H9 (cell line): ENCODE measurements around the gene WDR75. TPM values are rescaled to one million over a fixed set of nuclear protein-coding genes. Genes with fewer than 3 reads are reported as not detected.

Source experiments
- DNase-seq: peaks from one replicate; pipeline ENCODE4 v3.0.0-alpha.2; 2017
- H2AFZ ChIP-seq: one replicate; pipeline ENCODE4 v1.6.1; 2013; ENCODE audit warnings: mild to moderate bottlenecking, low read length, control low read depth, moderate library complexity
- H2AK5ac ChIP-seq: 2 replicates; pipeline ENCODE4 v1.6.1; 2013; ENCODE audit warnings: low read length, control low read depth, mixed read lengths; ENCODE audit not compliant: insufficient read length
- H2BK120ac ChIP-seq: one replicate; pipeline ENCODE4 v1.6.1; 2013; ENCODE audit warnings: low read depth, mild to moderate bottlenecking, low read length, control low read depth, inconsistent platforms; ENCODE audit not compliant: poor library complexity, severe bottlenecking
- H2BK12ac ChIP-seq: 2 replicates; pipeline ENCODE4 v1.6.1; 2013; ENCODE audit warnings: low read length, control low read depth, mixed read lengths, low read depth; ENCODE audit not compliant: insufficient read length
- H2BK15ac ChIP-seq: 2 replicates; pipeline ENCODE4 v1.6.1; 2013; ENCODE audit warnings: low read depth, low read length, control low read depth
- H2BK20ac ChIP-seq: one replicate; pipeline ENCODE4 v1.6.1; 2013; ENCODE audit warnings: low read depth, mild to moderate bottlenecking, low read length, control low read depth, inconsistent platforms; ENCODE audit not compliant: poor library complexity, severe bottlenecking
- H2BK5ac ChIP-seq: 2 replicates; pipeline ENCODE4 v1.6.1; 2013; ENCODE audit warnings: low read length, control low read depth, mixed read lengths; ENCODE audit not compliant: insufficient read length
- H3K14ac ChIP-seq: 2 replicates; pipeline ENCODE4 v1.6.1; 2013; ENCODE audit warnings: low read length, control low read depth; ENCODE audit not compliant: insufficient read depth
- H3K18ac ChIP-seq: 2 replicates; pipeline ENCODE4 v1.6.1; 2013; ENCODE audit warnings: low read depth, mild to moderate bottlenecking, mixed read lengths, low read length, control low read depth; ENCODE audit not compliant: insufficient read length
- H3K23ac ChIP-seq: 2 replicates; pipeline ENCODE4 v1.6.1; 2013; ENCODE audit warnings: low read length, control low read depth, mixed read lengths, low read depth; ENCODE audit not compliant: insufficient read length
- H3K23me2 ChIP-seq: 2 replicates; pipeline ENCODE4 v1.6.1; 2013; ENCODE audit warnings: low read depth, mild to moderate bottlenecking, mixed read lengths, low read length, control low read depth; ENCODE audit not compliant: insufficient read length, poor library complexity, severe bottlenecking
- H3K27ac ChIP-seq: 2 replicates; pipeline ENCODE4 v1.5.1; 2013; ENCODE audit warnings: low read length, control low read depth, mixed read lengths, low read depth; ENCODE audit not compliant: insufficient read length
- H3K27me3 ChIP-seq: 2 replicates; pipeline ENCODE4 v1.6.1; 2013; ENCODE audit warnings: low read length, control low read depth, inconsistent platforms; ENCODE audit not compliant: insufficient read depth
- H3K4ac ChIP-seq: 2 replicates; pipeline ENCODE4 v1.6.1; 2013; ENCODE audit warnings: low read depth, mild to moderate bottlenecking, control low read depth, inconsistent platforms, low read length, moderate library complexity
- H3K4me1 ChIP-seq: 2 replicates; pipeline ENCODE4 v1.6.1; 2013; ENCODE audit warnings: low read length, control low read depth, inconsistent platforms; ENCODE audit not compliant: insufficient read depth
- H3K4me2 ChIP-seq: 2 replicates; pipeline ENCODE4 v1.6.1; 2013; ENCODE audit warnings: low read length, control low read depth, mixed read lengths; ENCODE audit not compliant: insufficient read length, insufficient read depth
- H3K56ac ChIP-seq: 2 replicates; pipeline ENCODE4 v1.6.1; 2013; ENCODE audit warnings: low read depth, mild to moderate bottlenecking, mixed read lengths, low read length, control low read depth; ENCODE audit not compliant: insufficient read length
- H3K79me1 ChIP-seq: 2 replicates; pipeline ENCODE4 v1.6.1; 2013; ENCODE audit warnings: low read depth, mild to moderate bottlenecking, moderate library complexity, low read length, control low read depth, inconsistent platforms; ENCODE audit not compliant: insufficient read depth, poor library complexity, severe bottlenecking
- H3K79me2 ChIP-seq: 2 replicates; pipeline ENCODE4 v1.6.1; 2013; ENCODE audit warnings: low read length, control low read depth, inconsistent platforms; ENCODE audit not compliant: insufficient read depth
- H3K9ac ChIP-seq: 2 replicates; pipeline ENCODE4 v1.6.1; 2013; ENCODE audit warnings: low read length, control low read depth, mixed read lengths; ENCODE audit not compliant: insufficient read length; ENCODE audit errors: extremely low read depth
- H3K9me3 ChIP-seq: one replicate; pipeline ENCODE4 v1.6.1; 2013; ENCODE audit warnings: low read depth, low read length, inconsistent platforms; ENCODE audit not compliant: control insufficient read depth
- H3T11ph ChIP-seq: one replicate; pipeline ENCODE4 v1.6.1; 2013; ENCODE audit warnings: mild to moderate bottlenecking, low read length, control low read depth, inconsistent platforms
- H4K20me1 ChIP-seq: one replicate; pipeline ENCODE4 v1.6.1; 2013; ENCODE audit not compliant: control insufficient read depth, insufficient read length, insufficient read depth
- H4K5ac ChIP-seq: 2 replicates; pipeline ENCODE4 v1.6.1; 2013; ENCODE audit warnings: low read depth, mild to moderate bottlenecking, mixed read lengths, low read length, control low read depth; ENCODE audit not compliant: insufficient read length
- H4K8ac ChIP-seq: replicated peaks from 2 replicates; pipeline ENCODE4 v1.6.1; 2013; ENCODE audit warnings: low read length, control low read depth, mixed read lengths, low read depth; ENCODE audit not compliant: insufficient read length
- H4K91ac ChIP-seq: 2 replicates; pipeline ENCODE4 v1.6.1; 2013; ENCODE audit warnings: low read depth, mild to moderate bottlenecking, moderate library complexity, mixed read lengths, low read length, control low read depth; ENCODE audit not compliant: insufficient read length
- H3K27ac Mint-ChIP-seq, 3 experiments: 2 replicates in 2 of 3; 3 replicates in 1 of 3; pipeline ENCODE4 v1.8.0; 2020 to 2021; ENCODE audit warnings: mixed read lengths in 3 of 3, mild to moderate bottlenecking in 1 of 3, moderate library complexity in 1 of 3
- H3K27me3 Mint-ChIP-seq: 2 replicates; pipeline ENCODE4 v1.8.0; 2021; ENCODE audit warnings: low read depth, mild to moderate bottlenecking, moderate library complexity, mixed read lengths
- H3K36me3 Mint-ChIP-seq, 3 experiments: 2 replicates in 2 of 3; 3 replicates in 1 of 3; pipeline ENCODE4 v1.8.0; 2020 to 2021; ENCODE audit warnings: low read depth in 3 of 3, mixed read lengths in 3 of 3; ENCODE audit not compliant: insufficient read depth in 1 of 3
- H3K4me1 Mint-ChIP-seq, 2 experiments: 2 replicates each; pipeline ENCODE4 v1.8.0; 2020; ENCODE audit warnings: mixed read lengths in 2 of 2
- H3K4me3 Mint-ChIP-seq, 2 experiments: 2 replicates in 1 of 2; 3 replicates in 1 of 2; pipeline ENCODE4 v1.8.0; 2020 to 2021; ENCODE audit warnings: mild to moderate bottlenecking in 2 of 2, mixed read lengths in 2 of 2, moderate library complexity in 1 of 2
- H3K9me3 Mint-ChIP-seq, 2 experiments: 2 replicates in 1 of 2; 3 replicates in 1 of 2; pipeline ENCODE4 v1.8.0; 2020; ENCODE audit warnings: mild to moderate bottlenecking in 2 of 2, mixed read lengths in 2 of 2, moderate library complexity in 1 of 2
- WGBS: extraction: QIAGEN DNeasy Blood & Tissue Kit; methylation state at CpG from one replicate; pipeline ENCODE4 v1.1.7; 2013; ENCODE audit warnings: missing lambda C conversion rate, low lambda C conversion rate, mixed read lengths; ENCODE audit not compliant: insufficient read length; ENCODE audit errors: extremely low coverage; 5-methylcytosine and 5-hydroxymethylcytosine counted together
- total RNA-seq: library from RNA; stranded (reverse); gene quantifications from 2 replicates; pipeline ENCODE4 v1.2.1, GENCODE V29; 2021
- TF ChIP-seq, protein P1 (sequence below): fragments of 200-600 bp; sonication (generic); conservative IDR thresholded peaks from 3 replicates; pipeline ENCODE4 v1.8.0; 2021; ENCODE audit warnings: antibody characterized with exemption, mild to moderate bottlenecking

WDR75 gene
- total RNA-seq, 1 experiment from 2014 or later = 80.6 TPM

DNA sequence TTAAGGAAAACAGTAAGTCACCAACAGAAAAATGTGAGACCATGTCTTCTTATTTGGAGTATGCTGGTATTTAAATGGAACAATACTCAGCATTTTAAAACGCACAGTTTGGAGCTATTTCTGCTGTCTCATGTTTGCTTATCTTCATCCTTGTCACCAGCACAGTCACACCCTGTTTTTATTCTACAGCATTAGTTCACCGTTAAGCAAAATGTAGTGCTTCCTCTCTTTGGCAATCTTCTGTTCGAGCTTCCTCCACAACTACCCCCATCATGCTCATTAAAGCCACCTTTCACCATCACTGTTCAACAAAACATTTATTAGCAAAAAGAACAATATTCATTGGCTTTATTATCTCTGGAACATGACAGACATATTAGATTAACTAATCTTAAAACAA is 75.3 kb downstream of the WDR75 start:
- Histone ChIP-seq H3K9me3 (no peaks in the 10 kb centered on the region), H2BK20ac (no peak overlapping the region), H2BK12ac (no peak overlapping the region), H4K8ac (no peak overlapping the region), H3K4ac (no peak overlapping the region), H3K79me2 (no peaks in the 10 kb centered on the region), H3T11ph (no peak overlapping the region), H4K91ac (no peak overlapping the region), H2BK120ac (no peak overlapping the region), H3K4me2 (no peak overlapping the region), H2BK5ac (no peak overlapping the region), H4K20me1 (no peaks in the 10 kb centered on the region), H3K14ac (no peak overlapping the region), H3K27ac (no peak overlapping the region), H3K23me2 (no peaks in the 10 kb centered on the region), H3K27me3 (no peaks in the 10 kb centered on the region), H2AK5ac (no peak overlapping the region), H3K18ac (no peak overlapping the region), H2BK15ac (no peak overlapping the region), H3K23ac (no peak overlapping the region), H4K5ac (no peak overlapping the region), H3K9ac (no peak overlapping the region), H3K56ac (no peak overlapping the region), H3K4me1 (no peaks in the 10 kb centered on the region), H3K79me1 (no peaks in the 10 kb centered on the region), H2AFZ (no peak overlapping the region)
- H3K4me1 Mint-ChIP-seq = peaks cover 0 to 4% of the 10 kb centered on the region in 2 experiments; a peak in 2 of 4 replicates
- no peaks in the 10 kb centered on the region for H3K9me3 Mint-ChIP-seq
- TF ChIP-seq, protein P1, sequence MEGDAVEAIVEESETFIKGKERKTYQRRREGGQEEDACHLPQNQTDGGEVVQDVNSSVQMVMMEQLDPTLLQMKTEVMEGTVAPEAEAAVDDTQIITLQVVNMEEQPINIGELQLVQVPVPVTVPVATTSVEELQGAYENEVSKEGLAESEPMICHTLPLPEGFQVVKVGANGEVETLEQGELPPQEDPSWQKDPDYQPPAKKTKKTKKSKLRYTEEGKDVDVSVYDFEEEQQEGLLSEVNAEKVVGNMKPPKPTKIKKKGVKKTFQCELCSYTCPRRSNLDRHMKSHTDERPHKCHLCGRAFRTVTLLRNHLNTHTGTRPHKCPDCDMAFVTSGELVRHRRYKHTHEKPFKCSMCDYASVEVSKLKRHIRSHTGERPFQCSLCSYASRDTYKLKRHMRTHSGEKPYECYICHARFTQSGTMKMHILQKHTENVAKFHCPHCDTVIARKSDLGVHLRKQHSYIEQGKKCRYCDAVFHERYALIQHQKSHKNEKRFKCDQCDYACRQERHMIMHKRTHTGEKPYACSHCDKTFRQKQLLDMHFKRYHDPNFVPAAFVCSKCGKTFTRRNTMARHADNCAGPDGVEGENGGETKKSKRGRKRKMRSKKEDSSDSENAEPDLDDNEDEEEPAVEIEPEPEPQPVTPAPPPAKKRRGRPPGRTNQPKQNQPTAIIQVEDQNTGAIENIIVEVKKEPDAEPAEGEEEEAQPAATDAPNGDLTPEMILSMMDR = no peak
- no CpG with 5 or more reads among the region's 3 CpGs for WGBS
- H3K4me3 Mint-ChIP-seq = no peak overlapping the region
- H3K27me3 Mint-ChIP-seq = peaks cover 4% of the 10 kb centered on the region; the same call in 1 of the 2 replicates
- H3K27ac Mint-ChIP-seq = no peak overlapping the region
- H3K36me3 Mint-ChIP-seq = no peaks in the 10 kb centered on the region
- no peak for DNase-seq
